KOPT-K1 (cell line): ENCODE results near the gene ACCS.

Source experiments
- H3K27ac ChIP-seq: fragments of 200-600 bp; sonication (generic); 2 replicates; pipeline ENCODE4 v1.5.1; 2016; ENCODE audit warnings: antibody characterized with exemption, mild to moderate bottlenecking, low read depth, low read length; ENCODE audit not compliant: poor library complexity, severe bottlenecking
- H3K36me3 ChIP-seq: fragments of 200-600 bp; sonication (generic); 2 replicates; pipeline ENCODE4 v1.5.1; 2017; ENCODE audit warnings: antibody characterized with exemption, mild to moderate bottlenecking, low read length, moderate library complexity; ENCODE audit not compliant: insufficient read depth
- H3K9me3 ChIP-seq: fragments of 200-600 bp; sonication (generic); 2 replicates; pipeline ENCODE4 v1.5.1; 2017; ENCODE audit warnings: antibody characterized with exemption, low read length, mild to moderate bottlenecking; ENCODE audit not compliant: insufficient read depth, poor library complexity, severe bottlenecking

ACCS gene

DNA sequence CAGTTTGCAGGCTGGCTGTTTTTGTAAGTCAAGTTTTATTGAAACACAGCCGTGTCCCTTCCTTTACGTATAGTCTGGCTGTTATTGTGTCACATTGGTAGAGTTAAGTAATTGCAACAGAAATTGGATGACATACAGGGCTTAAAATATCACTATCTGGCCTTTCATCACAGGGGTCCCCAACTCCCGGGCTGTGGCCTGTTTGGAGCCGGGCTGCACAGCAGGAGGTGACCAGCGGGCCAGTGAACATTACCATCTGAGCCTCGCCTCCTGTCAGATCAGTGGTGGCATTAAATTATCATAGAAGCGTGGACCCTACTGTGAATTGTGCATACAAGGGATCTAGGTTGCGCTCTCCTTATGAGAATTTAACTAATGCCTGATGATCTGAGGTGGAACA is 61.1 kb downstream of the ACCS start:
- no peaks in the 10 kb centered on the region for H3K9me3 ChIP-seq
- H3K27ac ChIP-seq, result no peak overlapping the region
- peaks cover 53% of the 10 kb centered on the region for H3K36me3 ChIP-seq

DNA sequence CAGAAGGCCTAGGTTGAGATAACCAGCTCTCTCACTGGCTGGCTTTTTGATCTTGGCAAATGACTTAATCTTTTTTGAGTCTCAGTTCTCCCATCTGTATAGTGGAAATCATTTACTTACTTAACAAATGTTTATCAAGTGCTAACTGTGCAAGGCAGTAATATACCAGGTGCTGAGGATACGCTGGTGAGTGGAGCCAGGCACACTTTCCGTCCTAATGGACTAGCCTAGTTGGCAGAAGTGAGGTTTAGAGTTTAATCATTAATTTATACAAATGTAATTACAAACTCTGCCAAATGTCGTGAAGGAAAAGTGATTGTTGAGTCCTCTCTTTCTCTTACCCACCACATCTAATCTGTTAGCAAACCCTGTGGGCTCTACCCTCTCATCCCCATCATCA is 62.7 kb downstream of the ACCS start:
- peaks cover 53% of the 10 kb centered on the region for H3K36me3 ChIP-seq

DNA sequence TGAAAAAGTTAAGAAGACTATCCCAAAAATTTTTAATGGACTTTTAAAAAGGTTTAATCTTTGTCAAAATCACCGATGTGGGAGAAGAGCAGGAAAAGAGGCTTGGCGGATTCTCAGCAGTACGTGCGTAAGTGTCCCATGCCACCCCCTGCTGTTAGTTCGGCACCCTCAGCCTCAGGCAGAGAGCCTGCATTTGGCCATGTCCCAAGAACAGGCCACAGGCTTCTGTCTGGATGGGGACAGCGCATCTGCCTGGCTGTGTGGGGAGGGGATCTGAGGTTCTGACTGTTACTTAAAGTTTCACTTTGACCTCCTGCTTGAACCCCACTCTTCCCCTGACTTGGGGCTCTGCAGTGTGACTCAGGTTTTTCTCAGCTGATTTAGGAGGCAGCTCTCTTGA is 64.7 kb downstream of the ACCS start:
- Histone ChIP-seq H3K36me3 (peaks cover 44% of the 10 kb centered on the region), H3K27ac (no peak overlapping the region), H3K9me3 (no peaks in the 10 kb centered on the region)

More for the DNA sequence above, 62.7 kb downstream of the ACCS start:
- Histone ChIP-seq H3K27ac (no peak overlapping the region), H3K9me3 (no peaks in the 10 kb centered on the region)

DNA sequence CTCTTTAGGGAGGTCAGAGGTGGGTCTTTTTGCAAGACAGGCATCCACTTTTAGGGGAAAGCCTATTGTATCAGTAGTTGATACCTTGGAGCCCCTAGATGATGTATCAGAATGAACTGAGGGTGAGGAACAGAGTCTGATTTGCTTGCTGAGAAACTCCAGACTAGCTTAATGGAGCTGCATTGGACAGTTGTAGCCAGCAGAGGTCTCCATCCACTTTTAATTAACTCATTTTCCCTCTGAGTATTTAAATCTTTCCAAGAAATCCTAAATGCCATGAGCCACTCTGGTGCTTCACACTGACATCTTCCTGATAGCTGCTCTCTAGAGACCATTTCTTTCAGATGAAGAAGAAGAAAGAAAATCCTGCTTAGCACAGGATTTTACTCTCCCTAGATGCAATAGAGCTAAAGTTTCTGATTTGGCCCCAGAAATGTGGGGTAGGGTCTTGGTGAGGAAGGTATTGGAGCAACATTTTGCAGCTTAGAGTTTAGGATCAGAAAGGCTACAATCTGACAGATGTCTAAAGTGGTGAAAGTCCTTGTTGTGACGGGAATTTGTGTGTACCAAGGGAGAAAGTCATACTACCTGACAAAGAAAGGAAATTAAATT is 67.4 kb downstream of the ACCS start:
- no peaks in the 10 kb centered on the region for H3K9me3 ChIP-seq
- peaks cover 20% of the 10 kb centered on the region for H3K36me3 ChIP-seq
- H3K27ac ChIP-seq, result no peak overlapping the region
